NCI-H748 (cell line): ENCODE measurements around the gene CSMD2.

Experiments used
- DNase-seq: peaks from one replicate; lab custom pipeline; 2025; ENCODE audit not compliant: unreplicated experiment; lab: John Stamatoyannopoulos, UW

CSMD2 gene

DNA sequence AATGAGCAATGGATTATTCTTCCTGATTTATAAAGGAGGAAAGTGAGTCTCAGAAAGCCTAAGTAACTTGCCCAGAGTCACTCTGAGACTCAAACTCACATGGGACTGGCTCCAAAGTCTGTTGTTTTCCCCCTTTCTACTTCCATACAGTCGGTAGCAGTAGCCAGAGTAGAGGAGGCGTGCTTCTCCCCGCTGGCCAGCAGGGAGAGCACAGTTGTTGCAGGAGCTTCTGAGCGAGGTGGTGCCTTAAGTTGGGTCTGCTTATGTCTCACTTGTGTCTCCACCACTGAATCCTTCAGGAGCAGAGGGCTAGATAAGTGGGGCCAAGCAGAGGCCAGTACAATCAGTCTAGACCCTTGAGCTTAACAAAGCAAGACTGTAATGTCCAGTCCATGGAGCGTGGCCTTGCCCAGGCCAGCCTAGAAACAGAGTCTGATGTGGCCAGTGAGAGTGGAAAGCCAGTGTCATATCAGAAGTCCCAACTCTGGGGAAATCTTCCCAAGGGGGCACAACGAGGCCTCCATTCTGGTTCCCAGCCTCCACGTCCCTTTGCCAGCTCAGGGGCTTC, 510.7 kb downstream of the CSMD2 start:
- DNase-seq: peak; percentile 31

DNA sequence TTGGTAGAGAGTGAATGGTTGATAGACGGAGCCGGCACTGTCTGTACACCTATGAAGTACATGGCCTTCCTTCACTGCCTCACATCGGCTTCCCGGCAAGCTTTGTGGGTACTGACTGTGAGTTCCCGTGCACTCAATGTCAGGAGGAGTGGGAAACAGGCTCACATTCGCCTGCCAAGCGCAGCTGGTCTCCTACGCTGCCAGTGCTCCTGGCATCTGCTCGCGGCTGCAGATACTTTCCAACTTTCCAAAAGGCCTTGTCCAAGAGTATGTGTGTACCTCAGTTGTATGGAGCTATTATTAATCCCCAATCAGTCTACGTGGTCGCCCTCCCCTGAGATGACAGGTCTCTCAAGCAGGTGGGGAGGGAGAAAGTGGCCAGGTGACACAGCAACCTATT, 511.8 kb downstream of the CSMD2 start:
- no peak for DNase-seq

- no peak for DNase-seq
Measured at GRCh38 chr1:33650708-33651107, 514.3 kb downstream of the CSMD2 start.

GRCh38 chr1:33649759-33650158, 515.3 kb downstream of the CSMD2 start:
- DNase-seq: no peak

- no peak for DNase-seq
Measured at GRCh38 chr1:33643216-33643615, 521.8 kb downstream of the CSMD2 start.

- DNase-seq: peak; percentile 38
Measured at GRCh38 chr1:33641104-33641830, 523.8 kb downstream of the CSMD2 start.

DNA sequence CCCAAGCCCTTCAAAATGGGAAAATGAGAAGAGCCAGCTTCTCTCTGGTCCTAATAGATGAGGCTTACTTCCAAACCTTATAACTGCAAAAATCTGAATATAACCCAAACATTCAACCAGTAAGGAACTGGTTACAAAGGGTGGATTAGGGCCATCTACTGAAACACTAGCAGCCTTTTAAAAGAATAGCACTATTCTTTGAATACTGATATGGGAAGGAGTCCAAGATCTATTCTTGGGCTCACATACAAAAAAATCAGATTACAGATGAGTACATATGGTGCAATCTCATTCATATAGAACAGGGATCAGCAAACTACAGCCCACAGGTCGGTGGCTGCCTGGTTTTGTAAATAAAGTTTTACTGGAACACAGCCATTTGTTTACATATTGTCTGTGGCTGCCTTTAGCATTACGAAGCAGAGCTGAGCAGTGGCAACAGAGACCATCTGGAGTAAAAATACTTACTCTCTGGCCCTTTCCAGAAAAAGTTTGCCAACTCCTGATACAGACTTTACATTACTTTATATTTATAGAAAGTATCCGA, 524.8 kb downstream of the CSMD2 start:
- no peak for DNase-seq

DNA sequence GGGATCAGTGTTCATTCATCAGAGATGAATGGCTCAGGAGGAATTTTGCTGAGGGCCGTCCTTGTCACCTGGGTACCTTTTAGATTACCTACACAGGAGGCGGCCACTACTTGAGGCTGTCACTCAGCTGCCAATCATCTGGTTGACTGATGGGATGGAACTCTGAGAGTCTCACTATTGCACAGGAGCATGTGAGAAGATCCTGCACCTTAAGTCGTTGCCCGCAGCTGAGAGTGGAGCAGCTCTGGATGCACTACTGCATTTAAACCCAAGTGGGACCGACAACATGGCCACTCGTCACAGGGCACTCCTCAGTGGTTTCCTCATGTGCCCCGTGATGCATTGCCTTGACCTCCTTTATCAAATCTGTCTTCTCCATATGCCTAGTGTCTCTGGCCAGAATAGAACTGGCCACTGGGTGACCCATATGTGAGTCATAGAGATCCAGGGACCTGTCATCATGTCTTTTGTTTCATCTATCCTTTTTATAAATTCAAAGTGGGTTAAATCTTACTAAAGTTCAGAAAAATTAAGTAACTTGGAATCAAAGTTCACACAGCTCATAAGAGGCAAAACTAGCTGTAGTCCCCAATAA, 527.1 kb downstream of the CSMD2 start:
- DNase-seq: no peak

- DNase-seq: no peak
Measured at GRCh38 chr1:33636209-33636608, 528.8 kb downstream of the CSMD2 start.

- DNase-seq: no peak
Measured at GRCh38 chr1:33635336-33636012, 529.6 kb downstream of the CSMD2 start.

DNA sequence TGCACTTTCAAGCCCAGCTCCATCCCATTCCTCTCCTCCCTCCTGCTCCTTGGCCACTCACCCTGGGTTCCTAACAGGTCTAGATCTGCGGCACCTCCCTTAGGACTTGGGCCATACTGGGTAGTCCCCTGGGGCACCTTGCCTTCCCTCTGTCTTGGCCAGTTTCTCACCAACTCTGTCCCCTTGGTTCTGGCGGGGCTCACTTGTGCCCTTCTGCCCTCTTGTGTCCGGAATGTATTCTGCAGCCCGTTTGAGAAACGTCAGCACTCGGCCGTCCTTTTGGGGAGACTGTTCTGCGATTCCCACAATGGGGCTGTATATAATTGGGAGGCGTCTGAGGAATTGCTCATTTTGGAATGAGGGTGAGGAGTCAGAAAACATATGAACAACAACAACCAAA, 530.2 kb downstream of the CSMD2 start:
- DNase-seq: no peak

DNA sequence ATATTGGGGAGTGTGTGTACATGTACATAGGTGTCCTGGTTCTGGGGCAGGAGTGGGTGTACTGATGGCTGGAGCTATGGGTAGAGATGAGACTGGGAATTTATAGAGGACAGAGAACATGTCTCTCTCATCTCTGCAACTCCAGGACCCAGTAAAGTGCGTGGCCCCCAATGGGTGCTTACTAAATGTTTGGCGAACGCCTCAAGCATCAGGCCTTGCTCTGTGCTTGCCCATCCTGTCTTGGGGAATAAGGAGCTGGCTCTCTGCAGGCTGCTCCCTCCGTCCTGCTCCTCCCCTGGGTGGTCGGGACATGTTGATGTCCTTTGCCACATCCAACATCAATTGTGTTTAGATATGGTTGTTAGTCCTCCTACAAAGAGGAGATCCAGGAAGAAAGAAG, 530.9 kb downstream of the CSMD2 start:
- no peak for DNase-seq

DNA sequence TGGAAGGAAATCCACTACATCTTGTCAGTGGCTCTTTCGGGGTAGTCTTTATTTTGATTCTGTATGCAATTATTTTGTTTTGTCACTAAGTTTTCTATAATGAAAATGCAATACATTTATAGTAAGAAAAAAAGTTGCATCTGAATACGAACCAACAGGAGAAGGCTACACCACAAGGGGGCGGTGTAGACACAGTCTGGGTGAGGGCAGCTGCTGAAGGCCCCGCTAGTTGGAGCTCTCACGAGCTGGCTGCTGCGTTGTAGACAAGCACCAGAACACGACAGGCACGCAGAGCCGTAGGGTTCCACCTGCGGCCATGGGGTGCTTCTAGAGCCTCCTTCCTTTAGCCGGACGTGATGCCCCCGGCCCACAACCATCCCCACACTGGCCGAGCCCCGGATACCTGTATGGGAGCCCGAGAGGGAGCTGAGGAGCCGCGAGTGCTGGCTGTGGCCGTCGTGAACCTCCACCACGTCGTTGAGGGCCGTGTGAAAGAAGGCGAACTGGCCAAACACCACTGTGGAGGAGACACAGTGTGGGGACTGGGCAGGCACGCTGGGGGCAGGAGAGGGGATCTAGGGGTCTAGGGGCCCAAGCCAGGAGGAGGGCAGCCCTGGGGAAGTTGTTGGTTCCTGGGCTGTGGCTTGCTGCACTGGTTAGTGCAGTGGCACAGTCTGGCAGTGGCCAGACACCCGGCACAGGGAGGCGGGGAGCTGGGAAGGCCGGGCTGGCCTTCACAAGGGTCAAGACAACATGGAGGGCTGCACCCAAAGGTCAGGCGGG, 531.8 kb downstream of the CSMD2 start:
- peak; percentile 80 for DNase-seq

GRCh38 chr1:33630686-33631085, 534.3 kb downstream of the CSMD2 start:
- DNase-seq: peak; percentile 50

- no peak for DNase-seq
Measured at GRCh38 chr1:33626801-33627200, 538.2 kb downstream of the CSMD2 start.

DNA sequence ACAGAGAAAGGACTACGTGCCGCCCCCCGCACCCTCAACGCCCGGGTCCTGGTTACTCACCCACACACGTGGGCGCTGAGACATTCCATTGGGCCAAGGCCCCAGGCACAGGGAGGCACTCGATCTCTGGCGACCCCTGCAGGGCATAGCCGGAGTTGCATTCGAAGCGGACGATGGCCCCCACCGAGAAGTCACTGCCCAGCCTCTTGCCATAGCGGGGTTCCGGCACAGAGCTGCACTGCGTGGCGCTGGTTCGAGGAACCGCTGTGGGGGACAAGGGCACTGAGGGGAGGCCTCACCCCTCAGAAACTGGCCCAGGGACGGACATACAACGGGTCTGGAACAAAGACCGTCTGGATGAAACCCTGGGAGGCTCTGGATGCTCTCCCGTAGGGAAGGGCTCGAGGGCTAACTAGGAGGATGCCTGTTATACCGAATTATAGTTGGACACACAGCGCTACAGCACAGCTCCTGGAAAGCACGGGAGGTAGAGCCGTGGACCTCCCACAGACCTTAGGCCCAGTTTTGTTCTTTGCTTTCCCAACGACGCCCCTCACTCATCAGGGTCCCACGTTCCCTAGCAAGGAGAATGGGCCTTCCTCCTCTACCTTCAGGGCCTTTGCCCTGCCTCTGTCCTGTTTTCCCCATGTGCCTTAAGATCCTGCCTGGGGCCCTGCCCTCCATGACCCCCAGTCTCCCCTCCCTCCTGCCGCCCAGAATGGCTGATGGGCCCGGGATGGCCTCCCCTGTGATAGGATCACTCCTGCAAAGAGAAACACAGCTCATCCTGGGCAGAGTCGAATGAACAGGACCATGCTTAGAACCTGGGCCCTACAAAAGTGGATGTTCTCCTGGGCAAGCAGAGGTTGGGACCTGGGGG, 539.8 kb downstream of the CSMD2 start:
- DNase-seq: no peak

GRCh38 chr1:33624261-33624990, 540.6 kb downstream of the CSMD2 start:
- no peak for DNase-seq

GRCh38 chr1:33623811-33624210, 541.2 kb downstream of the CSMD2 start:
- no peak for DNase-seq

GRCh38 chr1:33622757-33623156, 542.3 kb downstream of the CSMD2 start:
- DNase-seq: no peak
